H9 (cell line): Measurements from ENCODE around the gene ANKRD17. TPM values are rescaled to one million over a fixed set of nuclear protein-coding genes. Genes with fewer than 3 reads are reported as not detected.

ENCODE experiments used
- DNase-seq: peaks from one replicate; pipeline ENCODE4 v3.0.0-alpha.2; 2017
- H2AFZ ChIP-seq: one replicate; pipeline ENCODE4 v1.6.1; 2013; ENCODE audit warnings: mild to moderate bottlenecking, low read length, control low read depth, moderate library complexity
- H2AK5ac ChIP-seq: 2 replicates; pipeline ENCODE4 v1.6.1; 2013; ENCODE audit warnings: low read length, control low read depth, mixed read lengths; ENCODE audit not compliant: insufficient read length
- H2BK120ac ChIP-seq: one replicate; pipeline ENCODE4 v1.6.1; 2013; ENCODE audit warnings: low read depth, mild to moderate bottlenecking, low read length, control low read depth, inconsistent platforms; ENCODE audit not compliant: poor library complexity, severe bottlenecking
- H2BK12ac ChIP-seq: 2 replicates; pipeline ENCODE4 v1.6.1; 2013; ENCODE audit warnings: low read length, control low read depth, mixed read lengths, low read depth; ENCODE audit not compliant: insufficient read length
- H2BK15ac ChIP-seq: 2 replicates; pipeline ENCODE4 v1.6.1; 2013; ENCODE audit warnings: low read depth, low read length, control low read depth
- H2BK20ac ChIP-seq: one replicate; pipeline ENCODE4 v1.6.1; 2013; ENCODE audit warnings: low read depth, mild to moderate bottlenecking, low read length, control low read depth, inconsistent platforms; ENCODE audit not compliant: poor library complexity, severe bottlenecking
- H2BK5ac ChIP-seq: 2 replicates; pipeline ENCODE4 v1.6.1; 2013; ENCODE audit warnings: low read length, control low read depth, mixed read lengths; ENCODE audit not compliant: insufficient read length
- H3K14ac ChIP-seq: 2 replicates; pipeline ENCODE4 v1.6.1; 2013; ENCODE audit warnings: low read length, control low read depth; ENCODE audit not compliant: insufficient read depth
- H3K18ac ChIP-seq: 2 replicates; pipeline ENCODE4 v1.6.1; 2013; ENCODE audit warnings: low read depth, mild to moderate bottlenecking, mixed read lengths, low read length, control low read depth; ENCODE audit not compliant: insufficient read length
- H3K23ac ChIP-seq: 2 replicates; pipeline ENCODE4 v1.6.1; 2013; ENCODE audit warnings: low read length, control low read depth, mixed read lengths, low read depth; ENCODE audit not compliant: insufficient read length
- H3K23me2 ChIP-seq: 2 replicates; pipeline ENCODE4 v1.6.1; 2013; ENCODE audit warnings: low read depth, mild to moderate bottlenecking, mixed read lengths, low read length, control low read depth; ENCODE audit not compliant: insufficient read length, poor library complexity, severe bottlenecking
- H3K27ac ChIP-seq: 2 replicates; pipeline ENCODE4 v1.5.1; 2013; ENCODE audit warnings: low read length, control low read depth, mixed read lengths, low read depth; ENCODE audit not compliant: insufficient read length
- H3K27me3 ChIP-seq: 2 replicates; pipeline ENCODE4 v1.6.1; 2013; ENCODE audit warnings: low read length, control low read depth, inconsistent platforms; ENCODE audit not compliant: insufficient read depth
- H3K4ac ChIP-seq: 2 replicates; pipeline ENCODE4 v1.6.1; 2013; ENCODE audit warnings: low read depth, mild to moderate bottlenecking, control low read depth, inconsistent platforms, low read length, moderate library complexity
- H3K4me1 ChIP-seq: 2 replicates; pipeline ENCODE4 v1.6.1; 2013; ENCODE audit warnings: low read length, control low read depth, inconsistent platforms; ENCODE audit not compliant: insufficient read depth
- H3K4me2 ChIP-seq: 2 replicates; pipeline ENCODE4 v1.6.1; 2013; ENCODE audit warnings: low read length, control low read depth, mixed read lengths; ENCODE audit not compliant: insufficient read length, insufficient read depth
- H3K56ac ChIP-seq: 2 replicates; pipeline ENCODE4 v1.6.1; 2013; ENCODE audit warnings: low read depth, mild to moderate bottlenecking, mixed read lengths, low read length, control low read depth; ENCODE audit not compliant: insufficient read length
- H3K79me1 ChIP-seq: 2 replicates; pipeline ENCODE4 v1.6.1; 2013; ENCODE audit warnings: low read depth, mild to moderate bottlenecking, moderate library complexity, low read length, control low read depth, inconsistent platforms; ENCODE audit not compliant: insufficient read depth, poor library complexity, severe bottlenecking
- H3K79me2 ChIP-seq: 2 replicates; pipeline ENCODE4 v1.6.1; 2013; ENCODE audit warnings: low read length, control low read depth, inconsistent platforms; ENCODE audit not compliant: insufficient read depth
- H3K9ac ChIP-seq: 2 replicates; pipeline ENCODE4 v1.6.1; 2013; ENCODE audit warnings: low read length, control low read depth, mixed read lengths; ENCODE audit not compliant: insufficient read length; ENCODE audit errors: extremely low read depth
- H3K9me3 ChIP-seq: one replicate; pipeline ENCODE4 v1.6.1; 2013; ENCODE audit warnings: low read depth, low read length, inconsistent platforms; ENCODE audit not compliant: control insufficient read depth
- H3T11ph ChIP-seq: one replicate; pipeline ENCODE4 v1.6.1; 2013; ENCODE audit warnings: mild to moderate bottlenecking, low read length, control low read depth, inconsistent platforms
- H4K20me1 ChIP-seq: one replicate; pipeline ENCODE4 v1.6.1; 2013; ENCODE audit not compliant: control insufficient read depth, insufficient read length, insufficient read depth
- H4K5ac ChIP-seq: 2 replicates; pipeline ENCODE4 v1.6.1; 2013; ENCODE audit warnings: low read depth, mild to moderate bottlenecking, mixed read lengths, low read length, control low read depth; ENCODE audit not compliant: insufficient read length
- H4K8ac ChIP-seq: replicated peaks from 2 replicates; pipeline ENCODE4 v1.6.1; 2013; ENCODE audit warnings: low read length, control low read depth, mixed read lengths, low read depth; ENCODE audit not compliant: insufficient read length
- H4K91ac ChIP-seq: 2 replicates; pipeline ENCODE4 v1.6.1; 2013; ENCODE audit warnings: low read depth, mild to moderate bottlenecking, moderate library complexity, mixed read lengths, low read length, control low read depth; ENCODE audit not compliant: insufficient read length
- H3K27ac Mint-ChIP-seq, 3 experiments: 2 replicates in 2 of 3; 3 replicates in 1 of 3; pipeline ENCODE4 v1.8.0; 2020 to 2021; ENCODE audit warnings: mixed read lengths in 3 of 3, mild to moderate bottlenecking in 1 of 3, moderate library complexity in 1 of 3
- H3K27me3 Mint-ChIP-seq: 2 replicates; pipeline ENCODE4 v1.8.0; 2021; ENCODE audit warnings: low read depth, mild to moderate bottlenecking, moderate library complexity, mixed read lengths
- H3K36me3 Mint-ChIP-seq, 3 experiments: 2 replicates in 2 of 3; 3 replicates in 1 of 3; pipeline ENCODE4 v1.8.0; 2020 to 2021; ENCODE audit warnings: low read depth in 3 of 3, mixed read lengths in 3 of 3; ENCODE audit not compliant: insufficient read depth in 1 of 3
- H3K4me1 Mint-ChIP-seq, 2 experiments: 2 replicates each; pipeline ENCODE4 v1.8.0; 2020; ENCODE audit warnings: mixed read lengths in 2 of 2
- H3K4me3 Mint-ChIP-seq, 2 experiments: 2 replicates in 1 of 2; 3 replicates in 1 of 2; pipeline ENCODE4 v1.8.0; 2020 to 2021; ENCODE audit warnings: mild to moderate bottlenecking in 2 of 2, mixed read lengths in 2 of 2, moderate library complexity in 1 of 2
- H3K9me3 Mint-ChIP-seq, 2 experiments: 2 replicates in 1 of 2; 3 replicates in 1 of 2; pipeline ENCODE4 v1.8.0; 2020; ENCODE audit warnings: mild to moderate bottlenecking in 2 of 2, mixed read lengths in 2 of 2, moderate library complexity in 1 of 2
- WGBS: extraction: QIAGEN DNeasy Blood & Tissue Kit; methylation state at CpG from one replicate; pipeline ENCODE4 v1.1.7; 2013; ENCODE audit warnings: missing lambda C conversion rate, low lambda C conversion rate, mixed read lengths; ENCODE audit not compliant: insufficient read length; ENCODE audit errors: extremely low coverage; 5-methylcytosine and 5-hydroxymethylcytosine counted together
- total RNA-seq: library from RNA; stranded (reverse); gene quantifications from 2 replicates; pipeline ENCODE4 v1.2.1, GENCODE V29; 2021
- TF ChIP-seq, protein P1 (sequence below): fragments of 200-600 bp; sonication (generic); conservative IDR thresholded peaks from 3 replicates; pipeline ENCODE4 v1.8.0; 2021; ENCODE audit warnings: antibody characterized with exemption, mild to moderate bottlenecking

ANKRD17 gene
- total RNA-seq, 1 experiment from 2014 or later, result 82.4 TPM

DNA sequence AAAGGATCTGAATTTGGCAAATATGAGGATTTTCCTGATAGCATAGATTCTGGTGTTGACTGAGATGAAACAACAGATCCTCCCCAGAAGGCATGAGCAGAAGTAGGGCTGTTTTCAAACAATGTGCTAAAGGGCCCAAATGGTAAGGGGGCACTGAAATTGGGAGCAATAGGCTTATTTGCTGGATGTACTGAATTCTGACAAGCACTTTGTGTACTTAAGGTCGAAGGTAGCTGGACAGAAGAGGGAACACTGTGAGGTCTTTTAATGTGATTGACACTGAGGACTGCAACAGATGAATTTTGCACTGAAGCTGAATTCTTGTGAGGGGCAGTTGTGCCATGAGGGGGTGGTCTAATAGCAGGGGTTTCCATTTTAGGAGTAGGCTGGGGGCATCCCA, 167.9 kb downstream of the ANKRD17 start:
- peak overlapping the region in 2 of 3 experiments; percentile 29 to 66; a peak in 1 of 7 replicates for H3K27ac Mint-ChIP-seq
- no CpG with 5 or more reads among the region's 1 CpG for WGBS

More for the DNA sequence above, 167.9 kb downstream of the ANKRD17 start:
- H2BK5ac ChIP-seq, result no peak overlapping the region
- H4K20me1 ChIP-seq, result no peaks in the 10 kb centered on the region
- no peaks in the 10 kb centered on the region for H3K79me1 ChIP-seq
- no peak overlapping the region for H3K18ac ChIP-seq
- no peaks in the 10 kb centered on the region for H3K4me1 ChIP-seq
- no peak overlapping the region for H4K8ac ChIP-seq
- H2BK120ac ChIP-seq, result no peak overlapping the region
- H3K56ac ChIP-seq, result no peak overlapping the region
- H3K23me2 ChIP-seq, result no peaks in the 10 kb centered on the region
- H3K23ac ChIP-seq, result no peak overlapping the region
- no peak overlapping the region for H3K9ac ChIP-seq
- no peaks in the 10 kb centered on the region for H3K4me1 Mint-ChIP-seq
- H3K9me3 ChIP-seq, result no peaks in the 10 kb centered on the region
- H3K9me3 Mint-ChIP-seq, result no peaks in the 10 kb centered on the region
- TF ChIP-seq, protein P1, sequence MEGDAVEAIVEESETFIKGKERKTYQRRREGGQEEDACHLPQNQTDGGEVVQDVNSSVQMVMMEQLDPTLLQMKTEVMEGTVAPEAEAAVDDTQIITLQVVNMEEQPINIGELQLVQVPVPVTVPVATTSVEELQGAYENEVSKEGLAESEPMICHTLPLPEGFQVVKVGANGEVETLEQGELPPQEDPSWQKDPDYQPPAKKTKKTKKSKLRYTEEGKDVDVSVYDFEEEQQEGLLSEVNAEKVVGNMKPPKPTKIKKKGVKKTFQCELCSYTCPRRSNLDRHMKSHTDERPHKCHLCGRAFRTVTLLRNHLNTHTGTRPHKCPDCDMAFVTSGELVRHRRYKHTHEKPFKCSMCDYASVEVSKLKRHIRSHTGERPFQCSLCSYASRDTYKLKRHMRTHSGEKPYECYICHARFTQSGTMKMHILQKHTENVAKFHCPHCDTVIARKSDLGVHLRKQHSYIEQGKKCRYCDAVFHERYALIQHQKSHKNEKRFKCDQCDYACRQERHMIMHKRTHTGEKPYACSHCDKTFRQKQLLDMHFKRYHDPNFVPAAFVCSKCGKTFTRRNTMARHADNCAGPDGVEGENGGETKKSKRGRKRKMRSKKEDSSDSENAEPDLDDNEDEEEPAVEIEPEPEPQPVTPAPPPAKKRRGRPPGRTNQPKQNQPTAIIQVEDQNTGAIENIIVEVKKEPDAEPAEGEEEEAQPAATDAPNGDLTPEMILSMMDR, result no peak
- H3K27me3 Mint-ChIP-seq, result no peaks in the 10 kb centered on the region
- no peak overlapping the region for H2AK5ac ChIP-seq
- H2BK12ac ChIP-seq, result no peak overlapping the region
- H3K4me3 Mint-ChIP-seq, result no peak overlapping the region
- H3K4me2 ChIP-seq, result no peak overlapping the region
- H2BK15ac ChIP-seq, result no peak overlapping the region
- H3K14ac ChIP-seq, result no peak overlapping the region
- DNase-seq, result no peak
- no peak overlapping the region for H3K27ac ChIP-seq
- no peak overlapping the region for H2AFZ ChIP-seq
- no peak overlapping the region for H2BK20ac ChIP-seq
- H3T11ph ChIP-seq, result no peak overlapping the region
- H4K91ac ChIP-seq, result no peak overlapping the region
- H3K36me3 Mint-ChIP-seq, result peaks cover 21 to 56% (median 32%) of the 10 kb centered on the region in 3 experiments
- H3K4ac ChIP-seq, result no peak overlapping the region
- no peak overlapping the region for H4K5ac ChIP-seq
- no peaks in the 10 kb centered on the region for H3K79me2 ChIP-seq
- H3K27me3 ChIP-seq, result no peaks in the 10 kb centered on the region
